CD8-positive, alpha-beta memory T cell (primary cell): Measurements from ENCODE around the gene POC5. TPM values are rescaled to one million over a fixed set of nuclear protein-coding genes. Genes with fewer than 3 reads are reported as not detected.
"Not testable (repeated sequence)": the region's sequence is repeated elsewhere in the genome, so short reads cannot be mapped to it uniquely, and the experiment has no call there.

ENCODE experiments used
- CTCF ChIA-PET: fragments of 350-600 bp; sonication (Branson Sonifier 250); formaldehyde crosslinking; loops from one replicate; lab custom pipeline; 2021; ENCODE audit warnings: antibody characterized with exemption; lab: Charles Lee
- POLR2A ChIA-PET: fragments of 350-600 bp; sonication (Branson Sonifier 250); formaldehyde crosslinking; loops from one replicate; lab custom pipeline; 2021; ENCODE audit warnings: antibody characterized with exemption; lab: Charles Lee
- DNase-seq, 5 donors: peaks; one replicate each; pipeline versions ENCODE4 v3.0.0 to v3.0.0-alpha.2; 2020 to 2022; ENCODE audit warnings: mixed read lengths in 1 of 5
- H3K27ac ChIP-seq: one replicate; pipeline ENCODE4 v1.7.0; 2013; ENCODE audit warnings: low read depth, mild to moderate bottlenecking, low read length, moderate library complexity
- H3K27me3 ChIP-seq: 2 replicates; pipeline ENCODE4 v1.7.0; 2013; ENCODE audit warnings: low read length, mild to moderate bottlenecking; ENCODE audit not compliant: insufficient read depth, poor library complexity, severe bottlenecking
- H3K36me3 ChIP-seq: 2 replicates; pipeline ENCODE4 v1.7.0; 2013; ENCODE audit warnings: mild to moderate bottlenecking, low read length, moderate library complexity; ENCODE audit not compliant: insufficient read depth
- H3K4me1 ChIP-seq: 2 replicates; pipeline ENCODE4 v1.7.0; 2013; ENCODE audit warnings: mild to moderate bottlenecking, low read length, moderate library complexity; ENCODE audit not compliant: insufficient read depth
- H3K4me3 ChIP-seq: 2 replicates; pipeline ENCODE4 v1.7.0; 2013; ENCODE audit warnings: mild to moderate bottlenecking, low read length
- H3K9me3 ChIP-seq: 2 replicates; pipeline ENCODE4 v1.7.0; 2013; ENCODE audit warnings: mild to moderate bottlenecking, low read length
- H3K27ac Mint-ChIP-seq, 8 donors: one replicate each; pipeline ENCODE4 v1.8.0; 2020 to 2021; ENCODE audit warnings: mixed read lengths in 8 of 8, mild to moderate bottlenecking in 6 of 8, inconsistent platforms in 3 of 8, moderate library complexity in 3 of 8
- H3K27me3 Mint-ChIP-seq, 2 donors: one replicate each; pipeline ENCODE4 v1.8.0; 2020 to 2021; ENCODE audit warnings: mixed read lengths in 2 of 2, mild to moderate bottlenecking in 1 of 2, moderate library complexity in 1 of 2
- H3K36me3 Mint-ChIP-seq, 3 donors: one replicate each; pipeline ENCODE4 v1.8.0; 2020 to 2021; ENCODE audit warnings: mixed read lengths in 3 of 3, inconsistent platforms in 1 of 3, mild to moderate bottlenecking in 1 of 3
- H3K4me1 Mint-ChIP-seq, 3 donors: one replicate each; pipeline ENCODE4 v1.8.0; 2020 to 2021; ENCODE audit warnings: mixed read lengths in 3 of 3, inconsistent platforms in 1 of 3, mild to moderate bottlenecking in 1 of 3
- H3K4me3 Mint-ChIP-seq, 7 donors: one replicate each; pipeline ENCODE4 v1.8.0; 2020 to 2021; ENCODE audit warnings: mixed read lengths in 7 of 7, mild to moderate bottlenecking in 6 of 7, moderate library complexity in 4 of 7, inconsistent platforms in 2 of 7
- H3K9me3 Mint-ChIP-seq, 5 donors: one replicate each; pipeline ENCODE4 v1.8.0; 2020 to 2022; ENCODE audit warnings: mixed read lengths in 5 of 5, mild to moderate bottlenecking in 3 of 5, moderate library complexity in 2 of 5, inconsistent platforms in 1 of 5
- polyA plus RNA-seq: library from polyadenylated mRNA; unstranded; fragments of 300-500 nt; fragmentation: Illumina TruSeq; gene quantifications from one replicate; pipeline ENCODE4 v1.2.3, GENCODE V29; 2021
- total RNA-seq, 2 experiments: library from RNA; stranded (reverse); gene quantifications; one replicate each; pipeline ENCODE4 v1.2.3, GENCODE V29; 2021

POC5 gene
- total and polyA plus RNA-seq, 3 experiments from 2014 or later: 15.2 to 16.9 (median 15.4) TPM

DNA sequence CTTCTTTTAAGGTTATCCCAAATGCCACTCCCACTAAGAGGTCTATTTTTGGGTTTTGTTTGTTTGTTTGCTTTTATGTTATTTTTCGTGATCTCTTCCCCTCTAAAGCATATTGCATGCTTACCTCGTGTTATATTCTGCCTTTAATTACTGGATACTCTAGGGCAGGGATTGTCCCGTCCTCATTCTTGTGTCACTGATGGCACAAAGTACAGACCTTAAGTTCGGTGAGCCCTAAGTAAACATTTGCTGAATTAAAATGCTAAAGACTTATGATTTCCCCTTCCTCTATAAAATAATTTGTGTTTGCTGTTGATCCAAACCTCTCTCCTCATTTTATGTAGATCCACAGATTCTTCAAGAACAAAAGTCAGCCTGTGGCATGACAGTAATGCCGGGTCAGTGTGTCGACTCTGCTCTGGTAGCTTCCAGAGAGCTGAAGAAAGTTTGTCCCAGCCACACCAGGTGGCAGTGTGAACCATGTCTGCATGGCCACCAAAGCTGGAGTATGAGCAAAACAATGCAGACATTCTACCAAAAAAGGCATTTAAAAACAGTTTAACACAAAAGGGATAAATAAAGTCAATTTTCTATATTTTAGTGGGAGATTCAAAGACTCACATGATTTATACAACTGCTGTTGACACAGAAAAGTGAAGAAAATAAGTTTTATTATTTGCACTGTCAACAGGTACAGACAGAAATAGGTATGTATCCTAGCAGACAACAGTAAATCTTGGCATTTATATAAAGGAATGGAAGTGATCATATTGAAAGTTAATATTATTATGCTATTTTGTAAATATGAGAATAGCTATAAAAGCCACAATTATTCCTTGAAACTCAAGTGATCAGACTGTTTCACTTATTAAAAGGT is 17.9 kb upstream of the POC5 start:
- Histone ChIP-seq H3K27ac (no peak overlapping the region), H3K27me3 (no peaks in the 10 kb centered on the region), H3K4me3 (no peak overlapping the region), H3K36me3 (no peaks in the 10 kb centered on the region), H3K4me1 (no peaks in the 10 kb centered on the region), H3K9me3 (no peaks in the 10 kb centered on the region)
- no peak overlapping the region for H3K4me3 Mint-ChIP-seq
- ChIA-PET CTCF (no interaction called here), POLR2A (no interaction called here)
- no peak overlapping the region for H3K27ac Mint-ChIP-seq
- peaks cover 0 to 6% (median 0%) of the 10 kb centered on the region in 3 donors for H3K36me3 Mint-ChIP-seq
- H3K27me3 Mint-ChIP-seq: peaks cover 0 to 17% of the 10 kb centered on the region in 2 donors
- no peak for DNase-seq
- peaks cover 0 to 6% (median 0%) of the 10 kb centered on the region in 5 donors for H3K9me3 Mint-ChIP-seq
- no peaks in the 10 kb centered on the region for H3K4me1 Mint-ChIP-seq

DNA sequence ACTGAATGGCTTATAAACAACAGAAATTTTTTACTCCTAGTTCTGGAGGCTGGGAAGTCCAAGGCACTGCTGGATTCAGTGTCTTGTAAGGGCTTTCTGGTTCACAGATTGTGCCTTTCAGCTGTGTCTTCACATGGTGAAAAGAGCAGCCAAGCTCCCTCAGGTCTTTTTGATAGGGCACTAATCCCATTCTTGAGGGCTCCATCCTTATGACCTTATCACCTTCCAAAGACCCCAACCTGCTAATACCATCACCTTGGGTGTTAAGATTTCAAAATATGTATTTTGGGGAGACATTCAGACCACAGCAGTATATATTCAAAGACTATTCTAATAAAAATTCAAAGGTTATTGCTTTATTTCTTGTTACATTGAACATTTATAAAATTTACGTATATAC is 16.5 kb upstream of the POC5 start:
- no peaks in the 10 kb centered on the region for H3K27me3 ChIP-seq
- ChIA-PET POLR2A (no interaction called here), CTCF (no interaction called here)
- Mint-ChIP-seq H3K27me3 (peaks cover 7 to 24% of the 10 kb centered on the region in 2 donors), H3K4me3 (no peak overlapping the region), H3K9me3 (peaks cover 0 to 6% (median 0%) of the 10 kb centered on the region in 5 donors), H3K36me3 (peaks cover 0 to 10% (median 0%) of the 10 kb centered on the region in 3 donors), H3K4me1 (no peaks in the 10 kb centered on the region), H3K27ac (no peak overlapping the region)
- no peak for DNase-seq
- no peak overlapping the region for H3K4me3 ChIP-seq
- no peaks in the 10 kb centered on the region for H3K4me1 ChIP-seq
- H3K27ac ChIP-seq: no peak overlapping the region
- no peaks in the 10 kb centered on the region for H3K36me3 ChIP-seq
- H3K9me3 ChIP-seq: no peaks in the 10 kb centered on the region

DNA sequence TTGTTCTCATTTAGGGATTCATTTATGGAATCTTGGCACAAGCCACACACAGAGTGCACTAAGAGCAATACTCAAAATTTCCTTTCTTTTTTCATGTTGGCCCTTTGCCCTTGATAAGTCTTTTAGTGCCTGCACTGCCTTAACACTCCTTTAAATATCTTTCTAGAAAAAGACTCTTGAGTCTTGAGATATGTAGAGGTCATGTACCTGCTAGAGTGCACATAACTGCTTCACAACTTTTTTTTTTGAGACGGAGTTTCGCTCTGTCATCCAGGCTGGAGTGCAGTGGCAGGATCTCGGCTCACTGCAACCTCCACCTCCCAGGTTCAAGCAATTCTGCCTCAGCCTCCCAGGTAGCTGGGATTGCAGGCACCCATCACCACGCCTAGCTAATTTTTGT is 14.3 kb upstream of the POC5 start:
- H3K4me1 ChIP-seq, H3K4me3 Mint-ChIP-seq, H3K9me3 ChIP-seq, CTCF ChIA-PET, H3K36me3 ChIP-seq, H3K4me3 ChIP-seq, H3K27me3 ChIP-seq, POLR2A ChIA-PET, DNase-seq, H3K27ac ChIP-seq, H3K27ac Mint-ChIP-seq, H3K36me3 Mint-ChIP-seq, H3K4me1 Mint-ChIP-seq, H3K9me3 Mint-ChIP-seq: not testable (repeated sequence)
- peaks cover 17 to 36% of the 10 kb centered on the region in 2 donors for H3K27me3 Mint-ChIP-seq

DNA sequence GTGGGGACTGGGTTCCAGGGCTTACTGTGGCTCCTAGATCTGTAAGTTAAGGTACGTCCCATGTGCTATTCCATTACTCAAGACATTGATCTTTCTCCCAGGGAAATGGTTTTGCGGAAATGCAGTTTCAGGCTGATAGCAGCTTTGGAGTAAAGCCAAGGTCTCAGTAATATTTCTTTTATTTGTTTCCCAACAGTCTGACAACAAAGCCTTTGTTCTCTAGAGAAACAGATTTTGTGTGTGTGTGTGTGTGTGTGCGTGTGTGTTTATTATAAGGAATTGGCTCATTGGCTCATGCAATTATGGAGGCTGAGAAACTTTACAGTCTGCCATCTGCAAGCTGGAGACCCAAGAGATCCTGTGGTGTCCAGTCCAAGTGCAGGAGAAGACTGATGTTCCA is 12.1 kb upstream of the POC5 start:
- no peak overlapping the region for H3K4me3 Mint-ChIP-seq
- H3K9me3 ChIP-seq: no peaks in the 10 kb centered on the region
- H3K36me3 ChIP-seq: no peaks in the 10 kb centered on the region
- CTCF ChIA-PET: no interaction called here
- H3K27me3 Mint-ChIP-seq: peaks cover 20 to 34% of the 10 kb centered on the region in 2 donors
- POLR2A ChIA-PET: no interaction called here
- H3K4me3 ChIP-seq: no peak overlapping the region
- H3K36me3 Mint-ChIP-seq: peaks cover 0 to 10% (median 0%) of the 10 kb centered on the region in 3 donors
- H3K27ac ChIP-seq: no peak overlapping the region
- no peaks in the 10 kb centered on the region for H3K4me1 Mint-ChIP-seq
- DNase-seq: no peak
- no peaks in the 10 kb centered on the region for H3K4me1 ChIP-seq
- peaks cover 0 to 6% (median 0%) of the 10 kb centered on the region in 5 donors for H3K9me3 Mint-ChIP-seq
- no peaks in the 10 kb centered on the region for H3K27me3 ChIP-seq
- no peak overlapping the region for H3K27ac Mint-ChIP-seq

DNA sequence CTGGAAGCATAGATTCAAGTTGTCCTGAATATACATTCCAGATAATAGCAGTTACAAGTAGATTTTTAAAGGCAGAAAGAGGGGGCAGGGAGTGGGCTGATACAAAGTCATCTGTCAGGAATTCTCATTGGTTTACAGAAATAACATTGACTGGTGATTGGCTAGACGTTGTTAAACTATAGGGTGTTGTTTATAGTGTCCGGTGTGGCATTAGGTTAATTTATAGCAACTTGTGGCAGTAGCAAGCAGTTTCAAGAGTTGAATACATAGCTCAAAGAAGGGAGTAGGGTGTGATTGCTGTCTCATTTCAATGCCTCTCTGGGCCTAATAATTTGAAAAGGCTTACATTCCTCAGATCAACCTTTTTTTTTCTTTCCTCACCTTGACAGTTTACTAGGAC is 10.7 kb upstream of the POC5 start:
- Mint-ChIP-seq H3K27ac (no peak overlapping the region), H3K4me1 (no peaks in the 10 kb centered on the region), H3K4me3 (no peak overlapping the region), H3K27me3 (peaks cover 20 to 39% of the 10 kb centered on the region in 2 donors), H3K9me3 (peaks cover 0 to 4% (median 0%) of the 10 kb centered on the region in 5 donors), H3K36me3 (peaks cover 0 to 10% (median 0%) of the 10 kb centered on the region in 3 donors)
- Histone ChIP-seq H3K27ac (no peak overlapping the region), H3K36me3 (no peaks in the 10 kb centered on the region), H3K27me3 (no peaks in the 10 kb centered on the region), H3K4me3 (no peak overlapping the region), H3K4me1 (no peaks in the 10 kb centered on the region), H3K9me3 (no peaks in the 10 kb centered on the region)
- ChIA-PET CTCF (no interaction called here), POLR2A (no interaction called here)
- no peak for DNase-seq

DNA sequence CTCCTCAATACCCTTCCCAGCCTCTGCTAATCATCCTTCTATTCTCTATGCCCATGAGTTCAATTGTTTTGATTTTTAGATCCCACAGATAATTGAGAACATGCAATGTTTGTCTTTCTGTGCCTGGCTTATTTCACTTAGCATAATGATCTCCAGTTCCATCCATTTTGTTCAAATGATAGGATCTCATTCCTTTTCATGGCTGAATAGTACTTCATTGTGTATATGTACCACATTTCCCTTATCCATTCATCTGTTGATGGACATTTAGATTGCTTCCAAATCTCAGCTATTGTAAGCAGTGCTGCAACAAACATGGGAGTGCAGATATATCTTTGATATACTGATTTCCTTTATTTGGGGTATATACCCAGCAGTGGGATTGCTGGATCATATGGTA is 9.0 kb upstream of the POC5 start:
- H3K9me3 ChIP-seq, H3K4me3 ChIP-seq, CTCF ChIA-PET, H3K36me3 ChIP-seq, POLR2A ChIA-PET, H3K4me1 Mint-ChIP-seq, H3K27ac ChIP-seq, H3K4me1 ChIP-seq, H3K9me3 Mint-ChIP-seq, H3K27me3 ChIP-seq, H3K4me3 Mint-ChIP-seq, H3K36me3 Mint-ChIP-seq, DNase-seq, H3K27ac Mint-ChIP-seq: not testable (repeated sequence)
- peaks cover 20 to 36% of the 10 kb centered on the region in 2 donors for H3K27me3 Mint-ChIP-seq

DNA sequence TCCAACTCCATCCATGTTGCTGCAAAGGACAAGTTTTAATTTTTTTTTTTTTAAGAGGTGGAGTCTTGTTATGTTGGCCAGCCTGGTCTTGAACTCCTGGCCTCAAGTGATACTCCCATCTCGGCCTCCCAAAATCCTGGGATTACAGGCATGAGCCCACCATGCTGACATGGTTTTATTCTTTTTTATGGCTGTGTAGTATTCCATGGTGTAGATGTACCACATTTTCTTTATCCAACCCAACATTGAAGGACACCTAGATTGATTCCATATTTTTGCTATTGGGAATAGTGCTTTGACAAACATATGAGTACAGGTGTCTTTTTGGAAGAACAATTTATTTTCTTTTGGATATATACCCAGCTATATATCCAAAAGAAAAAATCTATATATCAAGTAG is 6.1 kb upstream of the POC5 start:
- Histone ChIP-seq H3K27ac (no peak overlapping the region), H3K36me3 (no peaks in the 10 kb centered on the region), H3K27me3 (no peaks in the 10 kb centered on the region), H3K9me3 (no peaks in the 10 kb centered on the region), H3K4me3 (no peak overlapping the region), H3K4me1 (no peaks in the 10 kb centered on the region)
- Mint-ChIP-seq H3K36me3 (no peaks in the 10 kb centered on the region), H3K27me3 (peaks cover 14 to 18% of the 10 kb centered on the region in 2 donors), H3K9me3 (peaks cover 0 to 4% (median 2%) of the 10 kb centered on the region in 5 donors), H3K4me3 (no peak overlapping the region), H3K27ac (no peak overlapping the region), H3K4me1 (no peaks in the 10 kb centered on the region)
- DNase-seq: no peak
- ChIA-PET CTCF (no interaction called here), POLR2A (no interaction called here)

DNA sequence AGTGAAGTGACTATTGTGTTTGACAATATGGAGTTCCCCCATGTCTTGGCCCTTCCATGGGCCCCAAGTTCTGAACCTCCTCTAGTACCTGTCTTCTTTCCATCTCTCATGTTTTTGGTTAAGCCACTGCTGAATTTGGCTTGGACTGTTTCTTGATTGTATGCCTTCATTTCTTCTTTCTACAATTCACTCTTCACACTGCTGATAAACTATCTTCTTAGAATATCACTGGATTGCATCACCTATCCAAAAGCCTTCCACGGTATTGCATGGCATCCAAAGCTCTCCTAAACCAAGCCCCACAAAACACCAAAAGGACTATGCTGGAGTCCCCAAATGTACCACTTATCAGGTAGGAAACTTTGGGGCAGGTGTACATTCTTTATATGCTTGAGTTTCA is 4.3 kb upstream of the POC5 start:
- Mint-ChIP-seq H3K27me3 (peaks cover 4 to 9% of the 10 kb centered on the region in 2 donors), H3K9me3 (peaks cover 0 to 6% (median 2%) of the 10 kb centered on the region in 5 donors)

More for the DNA sequence above, 4.3 kb upstream of the POC5 start:
- Histone ChIP-seq H3K4me3 (no peak overlapping the region), H3K36me3 (no peaks in the 10 kb centered on the region), H3K27ac (no peak overlapping the region), H3K9me3 (no peaks in the 10 kb centered on the region), H3K27me3 (no peaks in the 10 kb centered on the region), H3K4me1 (peaks cover under 1% of the 10 kb centered on the region)
- peaks cover 0 to 5% (median 0%) of the 10 kb centered on the region in 3 donors for H3K36me3 Mint-ChIP-seq
- H3K4me1 Mint-ChIP-seq: peaks cover 9 to 12% (median 11%) of the 10 kb centered on the region in 3 donors
- no peak overlapping the region for H3K27ac Mint-ChIP-seq
- H3K4me3 Mint-ChIP-seq: no peak overlapping the region
- ChIA-PET POLR2A (no interaction called here), CTCF (no interaction called here)
- no peak for DNase-seq
